ENCODE data around the gene ILF2.
"Not testable (repeated sequence)": the region's sequence is repeated elsewhere in the genome, so short reads cannot be mapped to it uniquely, and the experiment has no call there.

Gene ILF2

GRCh38 chr1:153647346-153647714 is 23.5 kb downstream of the ILF2 start:
- no peak for DNase-seq

GRCh38 chr1:153646672-153647345 is 24.0 kb downstream of the ILF2 start:
- DNase-seq: no peak

DNA sequence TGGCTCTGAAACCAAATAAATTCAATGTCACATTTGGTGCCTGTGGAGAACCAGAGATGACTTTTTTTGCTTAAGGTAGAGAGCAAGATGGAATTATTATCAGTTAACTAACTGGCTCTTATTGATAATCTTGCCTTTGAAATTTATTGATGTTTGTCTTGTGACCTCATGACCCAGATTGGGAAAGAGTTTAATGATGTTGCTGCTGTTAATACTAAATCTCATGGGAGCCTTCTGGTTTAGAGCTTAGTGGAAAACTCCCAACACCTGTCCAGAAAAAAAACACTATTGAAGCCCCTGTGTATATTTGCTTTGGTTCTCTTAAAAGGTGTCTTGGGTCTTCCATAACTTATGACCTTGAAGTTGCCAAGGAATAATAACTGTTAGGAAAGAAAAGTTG is 27.0 kb downstream of the ILF2 start:
- no peak for DNase-seq

- no peak for DNase-seq
Observed at GRCh38 chr1:153643100-153643499, 27.7 kb downstream of the ILF2 start.

- no peak for DNase-seq
Observed at GRCh38 chr1:153642161-153642560, 28.6 kb downstream of the ILF2 start.

DNA sequence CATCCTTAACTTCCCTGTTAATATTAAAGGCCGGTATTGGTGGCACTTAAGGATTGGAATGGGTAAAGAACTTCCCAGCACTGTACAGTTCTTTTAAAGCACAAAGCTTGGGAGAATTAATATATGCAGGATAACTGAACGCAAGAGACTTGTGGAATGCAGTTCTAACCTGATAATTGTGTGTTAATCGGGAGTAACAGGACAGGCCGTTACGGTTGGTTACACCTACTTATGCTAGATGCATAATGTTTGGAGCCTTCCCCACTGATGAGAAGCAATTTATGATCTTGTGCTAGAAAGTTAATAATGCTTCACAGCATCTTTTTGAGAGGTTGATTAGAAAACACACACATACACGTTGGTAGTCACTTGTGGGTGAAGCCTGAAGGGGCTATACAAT is 29.9 kb downstream of the ILF2 start:
- no peak for DNase-seq

DNA sequence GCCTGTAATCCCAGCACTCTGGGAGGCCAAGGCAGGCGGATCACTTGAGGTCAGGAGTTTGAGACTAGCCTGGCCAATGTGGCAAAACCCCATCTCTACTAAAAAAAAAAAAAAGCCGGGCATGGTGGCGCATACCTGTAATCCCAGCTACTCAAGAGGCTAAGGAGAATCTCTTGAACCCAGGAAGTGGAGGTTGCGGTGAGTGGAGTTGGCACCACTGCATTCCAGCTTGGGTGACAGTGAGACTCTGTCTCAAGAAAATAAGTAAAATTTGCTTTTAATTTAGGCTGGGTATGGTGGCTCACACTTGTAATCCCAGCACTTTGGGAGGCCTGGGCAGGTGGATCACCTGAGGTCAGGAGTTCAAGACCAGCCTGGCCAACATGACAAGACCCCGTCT is 30.6 kb downstream of the ILF2 start:
- not testable (repeated sequence) for DNase-seq

GRCh38 chr1:153639280-153639679 is 31.5 kb downstream of the ILF2 start:
- no peak for DNase-seq

GRCh38 chr1:153638261-153638660 is 32.5 kb downstream of the ILF2 start:
- DNase-seq: no peak

- no peak for DNase-seq
Observed at GRCh38 chr1:153636312-153636711, 34.5 kb downstream of the ILF2 start.

DNA sequence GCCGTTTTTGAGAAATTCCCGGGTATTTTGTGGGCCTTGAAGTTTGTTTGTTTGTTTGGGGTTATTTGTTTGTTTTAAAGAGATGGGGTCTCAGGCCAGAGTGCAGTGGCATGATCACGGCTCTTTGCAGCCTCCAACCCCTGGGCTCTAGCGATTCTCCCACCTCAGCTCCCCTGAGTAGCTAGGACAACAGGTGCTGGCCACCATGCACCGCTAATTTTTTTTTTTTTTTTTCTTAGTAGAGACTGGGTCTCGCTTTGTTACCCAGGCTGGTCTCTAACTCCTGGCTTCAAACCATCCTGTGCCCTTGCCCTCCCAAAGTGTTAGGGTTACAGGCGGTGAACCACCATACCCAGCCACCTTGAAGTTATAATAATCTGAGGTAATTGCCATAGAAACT is 34.9 kb downstream of the ILF2 start:
- DNase-seq: no peak

DNA sequence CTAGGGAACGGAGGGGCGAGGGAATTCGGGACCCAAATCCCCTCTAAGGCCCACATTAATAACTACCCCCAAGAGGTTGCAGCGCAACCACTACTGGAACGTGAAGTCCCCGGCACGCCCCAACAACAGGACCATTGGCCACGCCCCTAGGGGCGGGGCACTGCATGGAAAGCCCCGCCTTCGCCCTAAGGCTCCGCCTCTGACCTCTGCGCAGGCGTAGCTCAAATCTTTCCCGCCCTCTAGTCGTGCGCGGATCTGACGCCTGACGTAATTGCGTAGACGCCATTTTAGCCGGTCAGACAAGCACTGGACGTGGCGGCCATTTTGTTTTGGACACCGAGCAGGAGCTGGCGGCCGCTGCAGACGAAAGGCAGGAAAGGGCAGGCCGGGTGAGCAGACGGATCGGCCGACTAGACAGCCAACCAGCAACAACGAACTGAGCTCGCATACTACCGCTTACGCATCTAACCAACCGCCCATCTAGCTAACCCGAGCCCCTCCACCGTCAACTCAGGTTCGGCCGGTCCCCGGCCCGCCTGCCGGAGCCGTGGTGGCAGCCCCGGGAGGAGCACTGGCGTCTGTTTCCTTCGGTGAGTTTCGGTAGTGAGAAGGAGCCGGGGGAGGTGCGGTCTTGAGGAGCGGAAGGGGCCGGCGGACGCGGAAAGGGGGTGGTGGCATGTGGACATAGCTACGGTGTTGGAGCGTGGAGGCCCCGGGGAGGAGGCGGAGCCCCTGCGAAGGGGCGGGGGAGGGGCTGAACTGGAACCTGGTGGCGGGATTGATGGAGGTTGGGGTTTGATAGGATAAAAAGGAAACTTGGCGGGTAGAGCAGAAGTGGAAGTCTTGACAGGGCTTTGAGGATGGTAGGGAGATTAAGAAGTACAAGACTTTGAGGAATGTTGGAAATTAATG is 36.8 kb downstream of the ILF2 start, which contains the start of gene CHTOP:
CHTOP (plus strand) TSS at position 313 of the 912 bp plus-strand sequence. CDS start 2,523 bp downstream, outside the sequence.
- peak; percentile 98 for DNase-seq

DNA sequence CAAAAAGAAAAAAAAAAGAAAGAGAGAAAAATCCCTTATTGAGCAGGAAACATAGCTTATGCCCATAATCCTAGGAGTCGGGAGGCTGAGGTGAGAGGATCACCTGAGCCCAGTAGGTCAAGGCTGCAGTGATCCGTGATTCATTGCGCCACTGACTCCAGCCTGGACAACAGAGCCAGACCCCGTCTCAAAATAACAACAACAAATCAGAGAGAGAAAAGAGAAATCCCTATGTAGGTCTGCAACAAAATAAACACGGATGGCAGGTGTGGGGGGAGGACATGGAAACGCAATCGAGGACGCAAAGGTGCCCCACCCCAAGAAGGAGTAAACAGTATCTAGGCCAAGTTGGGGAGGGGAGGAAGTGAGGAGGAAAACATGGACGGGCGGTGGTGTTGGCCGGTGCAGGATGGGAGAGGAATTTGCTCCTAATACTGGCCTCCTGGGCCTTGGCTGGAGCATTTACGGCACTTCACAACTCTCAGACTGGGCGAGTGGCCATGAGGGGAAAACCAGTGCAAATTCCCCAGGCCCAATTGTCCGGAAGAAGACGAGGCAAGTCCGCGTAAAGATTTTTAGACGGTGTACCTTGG is 37.5 kb downstream of the ILF2 start:
- no peak for DNase-seq

GRCh38 chr1:153631047-153632022 is 39.5 kb downstream of the ILF2 start:
- DNase-seq: no peak

DNA sequence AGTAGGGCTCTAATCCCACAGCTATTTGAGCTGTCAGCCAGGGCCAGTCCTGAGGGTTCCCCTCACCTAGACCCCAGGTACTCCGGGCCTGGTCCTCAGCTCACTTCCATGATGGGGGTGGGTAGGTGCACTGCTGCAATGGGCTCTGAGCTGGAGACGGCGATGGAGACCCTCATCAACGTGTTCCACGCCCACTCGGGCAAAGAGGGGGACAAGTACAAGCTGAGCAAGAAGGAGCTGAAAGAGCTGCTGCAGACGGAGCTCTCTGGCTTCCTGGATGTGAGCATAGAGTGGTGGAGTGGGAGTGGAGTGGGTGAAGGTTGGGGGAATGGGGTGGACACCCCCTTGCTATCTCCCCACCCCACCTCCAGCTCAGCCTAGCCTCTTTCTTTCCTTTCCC is 40.4 kb downstream of the ILF2 start:
- DNase-seq: no peak

GRCh38 chr1:153629971-153630370 is 40.8 kb downstream of the ILF2 start:
- DNase-seq: no peak

DNA sequence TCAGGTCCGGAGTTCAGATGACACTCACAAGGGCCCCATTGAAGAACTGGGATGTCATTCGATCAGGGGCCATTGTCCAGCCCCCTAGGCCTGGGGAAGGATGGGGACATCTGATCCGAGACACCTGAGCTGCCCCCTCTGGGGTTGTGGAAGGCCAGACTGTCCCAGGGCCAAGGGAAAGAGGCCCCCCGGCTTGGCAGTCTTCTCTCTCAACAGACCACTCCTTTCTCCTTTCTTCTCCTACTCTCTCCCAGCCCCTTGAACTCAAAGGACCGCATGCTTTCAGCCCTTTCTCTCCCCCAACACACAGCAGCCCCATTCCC is 41.5 kb downstream of the ILF2 start:
- DNase-seq: no peak

GRCh38 chr1:153628638-153629342 is 42.0 kb downstream of the ILF2 start:
- DNase-seq: no peak

DNA sequence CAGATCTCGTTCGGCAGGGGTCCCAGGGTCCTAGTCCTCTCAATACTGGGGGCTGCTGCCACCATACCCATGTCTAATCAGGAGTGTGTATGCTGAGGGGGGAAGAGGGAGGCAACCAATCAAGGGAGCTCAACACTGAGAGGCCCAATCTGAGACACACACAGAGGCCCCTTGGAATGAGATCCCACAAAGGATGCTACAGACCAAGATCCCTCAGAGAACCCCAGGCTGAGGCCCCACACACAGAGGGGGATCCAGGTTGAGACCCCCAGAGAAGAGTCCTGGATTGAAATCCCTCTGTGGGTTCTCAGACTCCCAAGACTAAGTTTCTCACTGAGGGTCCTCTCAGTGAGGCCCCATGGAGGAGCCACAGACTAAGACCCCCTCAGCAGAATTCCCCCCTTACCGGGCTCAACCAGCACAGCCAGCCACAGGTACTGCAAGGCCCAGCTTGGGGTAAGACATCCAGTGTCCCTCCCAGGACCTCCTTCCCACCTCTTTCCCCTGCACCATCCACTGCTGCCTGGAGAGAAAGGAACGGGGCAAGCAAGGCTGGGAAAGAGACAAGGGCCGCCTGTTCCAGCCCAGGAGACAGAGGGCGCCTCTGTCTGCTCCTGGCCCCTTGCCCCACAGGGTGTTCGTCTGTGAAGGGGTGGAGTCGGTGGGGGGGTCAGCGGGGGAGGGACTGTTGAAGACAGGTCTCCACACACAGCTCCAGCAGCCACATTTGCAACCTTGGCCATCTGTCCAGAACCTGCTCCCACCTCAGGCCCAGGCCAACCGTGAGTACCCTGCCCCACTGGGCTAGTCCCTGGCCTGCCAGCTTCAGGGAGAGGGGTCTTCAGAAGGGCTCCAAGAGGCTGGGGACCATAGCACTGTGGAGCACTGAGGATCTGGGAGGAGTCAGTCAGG is 42.8 kb downstream of the ILF2 start, which contains the start of gene S100A1:
S100A1 (plus strand) TSS at position 720 of the 912 bp plus-strand sequence. CDS start 2,088 bp downstream, outside the sequence.
- no peak for DNase-seq

GRCh38 chr1:153626904-153627714 is 43.7 kb downstream of the ILF2 start, which contains the start of gene S100A13:
Gene S100A13, minus strand, starts transcription at chr1:153627505. Its CDS starts 1,033 bp downstream, at chr1:153626472.
- DNase-seq: peak; percentile 95

Measured in fibroblast of skin of right biceps (primary cell).